ENCODE measurements around the gene ANK2.

GRCh38 chr4:113410686-113411085 lies 361.2 kb downstream of the ANK2 start:
- TF ChIP-seq CTCF (IDR thresholded peaks at IDR 0.05) (no peak), POLR2A (IDR thresholded peaks at IDR 0.05) (no peak), POLR2AphosphoS5 (IDR thresholded peaks at IDR 0.05) (no peak)
